NCI-H2171 treated with DMSO at 0.1 percent for 48 hours (cell line): ENCODE data around the gene SPAG6.
A peak's percentile ranks its signal among the peaks of the same experiment; 100 is the strongest.

ENCODE experiments used
- DNase-seq: peaks from one replicate; lab custom pipeline; 2025; lab: John Stamatoyannopoulos, UW

Gene SPAG6

DNA sequence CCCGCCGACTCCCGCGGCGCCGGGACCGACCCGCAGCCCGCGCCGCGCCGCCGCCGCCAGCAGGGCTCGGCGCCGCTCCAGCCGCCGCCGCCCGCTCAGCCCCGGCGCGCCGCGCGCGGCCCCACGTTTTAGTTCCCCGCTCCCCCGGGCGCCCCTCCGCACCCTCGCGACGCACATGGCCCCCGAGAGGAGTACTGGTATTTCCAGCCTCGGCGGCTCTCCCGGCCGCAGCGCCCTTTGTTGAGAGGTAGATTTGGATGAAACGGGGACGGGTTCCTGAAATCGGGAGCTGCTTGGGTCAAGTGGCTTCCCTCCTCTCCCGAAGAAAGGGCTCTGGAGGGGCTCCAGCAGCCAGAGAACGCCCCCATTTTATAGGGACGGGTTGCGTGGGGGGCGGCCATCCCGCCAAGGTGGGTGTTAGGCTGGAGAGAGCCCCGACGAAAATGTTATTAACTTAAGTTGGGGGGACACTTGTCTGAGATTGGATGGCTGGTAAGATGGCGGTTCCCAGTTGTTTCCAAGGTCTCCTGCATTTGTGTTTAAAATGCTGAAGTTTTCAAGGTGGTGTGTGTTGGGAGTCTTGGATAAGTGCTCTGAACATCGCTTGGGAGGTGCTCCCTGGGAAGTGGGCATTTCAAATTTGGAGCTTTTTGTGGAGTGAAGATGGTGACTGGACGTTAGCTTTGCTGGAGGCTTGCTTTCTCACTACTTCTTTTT lies 23.2 kb upstream of the SPAG6 start:
- peak; percentile 5 for DNase-seq

DNA sequence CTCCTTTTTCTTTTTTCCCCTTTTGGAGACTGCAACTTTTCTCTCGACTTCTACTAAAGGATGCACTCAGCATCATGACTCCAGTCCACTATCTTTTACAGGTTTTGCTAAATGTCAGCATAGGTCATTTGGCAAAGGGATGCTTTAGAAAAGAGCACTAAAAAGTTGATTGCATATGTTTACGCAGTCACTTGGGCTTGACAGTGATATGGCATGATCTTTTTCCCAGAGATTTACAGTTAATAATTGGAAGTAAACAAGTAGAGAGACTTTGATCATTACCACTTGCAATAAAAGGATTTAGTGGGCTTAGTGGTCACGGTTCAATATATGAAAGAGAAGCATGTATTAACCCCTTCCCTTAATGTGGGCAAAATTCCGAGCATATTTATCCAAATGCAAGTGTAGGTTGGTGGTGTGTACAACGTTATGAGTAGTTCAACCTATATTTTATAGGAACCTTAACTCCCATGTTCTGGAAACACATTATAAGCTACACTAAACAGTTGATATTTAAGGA lies 22.6 kb upstream of the SPAG6 start:
- no peak for DNase-seq

DNA sequence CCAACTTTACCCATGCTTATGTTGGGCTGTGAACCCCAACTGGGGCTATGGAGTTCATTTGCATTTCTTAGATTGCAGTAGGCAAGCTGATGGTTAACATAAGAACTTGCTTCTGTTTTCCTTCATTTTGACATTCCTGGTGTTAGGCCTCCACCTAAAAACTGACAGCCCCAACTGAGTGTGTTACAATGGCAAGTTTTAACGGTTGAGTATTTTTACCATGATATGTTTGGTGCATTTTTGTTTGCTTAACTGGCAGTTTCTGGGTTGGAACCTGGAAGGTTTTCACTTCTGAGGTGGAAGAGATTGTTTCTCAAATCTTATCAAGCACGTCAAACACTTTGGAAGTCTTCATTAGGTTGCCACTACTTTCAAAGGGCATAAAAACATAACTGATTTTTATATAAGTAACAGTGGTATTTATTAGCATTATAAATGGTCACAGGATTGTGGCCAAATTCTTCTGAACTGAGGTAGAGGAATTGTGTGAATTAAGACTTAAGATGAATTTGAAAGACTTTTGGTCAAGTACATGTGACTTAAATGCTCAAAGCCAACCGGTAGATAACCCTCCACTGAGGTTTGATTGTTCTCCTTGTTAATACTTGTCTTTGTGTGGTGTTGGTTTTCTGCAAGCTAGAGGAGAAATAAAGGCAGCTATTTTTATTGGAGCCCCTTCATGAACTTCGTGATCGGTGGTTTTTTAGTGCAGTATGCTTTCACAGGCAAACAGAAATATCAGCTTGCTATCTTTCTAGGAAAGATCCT lies 21.6 kb upstream of the SPAG6 start:
- no peak for DNase-seq

DNA sequence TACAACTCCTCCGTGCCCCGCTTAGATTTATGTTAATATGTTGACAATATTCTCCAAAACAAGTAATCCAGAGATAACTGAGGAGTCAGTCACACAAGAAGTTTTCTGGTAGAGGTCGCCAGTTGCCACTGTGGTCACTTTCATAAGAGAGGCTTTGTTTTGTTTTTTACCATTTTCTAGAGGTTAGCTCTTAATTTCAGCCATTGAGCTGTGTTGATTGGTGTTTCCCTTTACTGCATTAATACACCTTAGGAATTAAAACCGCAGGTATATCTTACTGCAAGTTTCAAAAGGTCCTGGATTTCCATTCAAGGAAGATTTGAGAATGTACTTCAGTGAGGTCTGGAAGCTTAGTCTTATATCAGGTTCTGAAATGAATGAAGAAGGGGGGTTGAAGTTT lies 20.9 kb upstream of the SPAG6 start:
- DNase-seq: no peak

DNA sequence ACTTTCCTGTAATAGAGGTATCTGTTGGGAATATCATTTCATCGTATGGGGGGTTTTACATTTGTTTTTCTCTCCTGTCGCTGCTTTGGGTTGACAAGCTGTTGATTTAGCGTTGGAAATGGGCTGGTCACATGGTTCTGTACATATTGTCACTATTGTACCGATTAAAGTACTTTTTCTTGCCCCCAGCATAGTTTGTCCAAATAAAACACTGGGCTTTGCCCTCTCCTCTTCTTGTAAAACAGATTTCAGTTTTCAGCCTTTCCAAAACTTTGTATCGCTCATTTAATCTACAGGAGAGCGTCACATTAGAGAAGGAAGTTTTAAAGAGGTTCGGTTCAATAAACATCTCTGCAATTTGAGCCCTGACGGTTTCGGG lies 20.4 kb upstream of the SPAG6 start:
- DNase-seq: no peak

DNA sequence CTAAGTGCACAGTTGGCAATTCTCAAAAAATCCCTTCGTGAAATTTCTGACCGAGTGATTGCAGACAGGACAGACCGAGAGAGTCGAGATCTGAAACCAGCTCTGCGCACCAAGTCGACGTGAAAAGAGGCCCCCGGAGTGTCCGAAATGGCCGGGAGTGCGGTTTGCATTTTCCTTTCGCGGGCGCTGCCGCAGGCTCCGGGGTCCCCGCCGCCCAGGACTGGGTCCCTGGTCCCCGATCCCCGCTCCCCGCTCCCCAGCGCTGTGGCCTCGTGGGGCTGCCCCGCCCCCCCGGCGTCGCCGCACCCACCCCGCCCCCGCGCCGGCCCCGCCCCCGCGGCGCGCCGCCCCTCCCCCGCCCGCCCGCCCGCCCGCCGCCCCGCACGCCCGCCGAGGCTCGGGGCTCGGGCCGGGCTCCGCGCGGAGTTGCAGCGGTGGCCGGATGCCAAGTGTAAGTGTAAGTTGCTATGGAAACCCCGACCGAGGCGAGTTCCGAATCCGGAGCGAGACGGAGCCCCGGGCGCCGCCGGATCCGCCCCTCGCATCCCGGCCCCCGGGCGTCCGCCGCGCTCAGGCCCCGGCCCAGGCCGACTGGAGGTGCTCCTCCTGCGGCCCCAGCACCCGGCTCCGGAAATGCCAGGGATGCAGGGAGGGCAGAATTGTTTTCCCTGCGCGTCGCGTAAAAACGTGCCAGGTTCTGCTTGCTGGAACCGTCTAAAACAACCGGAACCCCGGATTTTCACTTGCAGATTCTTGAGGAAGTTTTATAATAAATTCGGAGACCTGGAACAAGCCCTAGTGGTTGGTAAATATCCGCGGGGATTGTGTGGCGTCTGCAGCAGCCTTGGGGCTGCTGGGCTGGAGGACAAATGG lies 19.8 kb upstream of the SPAG6 start:
- DNase-seq: peak; percentile 10

DNA sequence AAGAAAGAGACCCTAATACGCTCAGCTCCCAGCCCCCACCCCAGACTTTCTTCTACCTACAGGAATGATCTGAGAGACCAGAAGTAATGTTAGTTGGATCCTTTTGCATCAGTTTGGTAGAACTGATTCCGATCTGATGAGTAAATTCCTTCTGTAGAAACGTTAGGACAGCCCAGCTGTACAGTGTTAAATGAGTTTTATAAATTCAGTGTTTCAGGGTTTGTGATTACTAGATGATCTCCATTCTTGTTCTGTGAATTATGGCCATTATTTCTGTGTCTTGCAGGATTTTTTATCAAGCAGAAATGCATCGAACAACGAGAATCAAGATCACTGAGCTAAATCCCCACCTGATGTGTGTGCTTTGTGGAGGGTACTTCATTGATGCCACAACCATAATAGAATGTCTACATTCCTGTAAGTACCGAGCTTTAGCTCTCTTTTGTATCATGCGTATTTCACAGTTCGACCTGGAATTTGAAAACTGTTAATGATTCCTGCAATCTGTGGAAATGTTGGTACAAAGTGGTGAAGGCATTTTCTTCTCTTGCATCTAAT lies 19.1 kb upstream of the SPAG6 start:
- DNase-seq: no peak

DNA sequence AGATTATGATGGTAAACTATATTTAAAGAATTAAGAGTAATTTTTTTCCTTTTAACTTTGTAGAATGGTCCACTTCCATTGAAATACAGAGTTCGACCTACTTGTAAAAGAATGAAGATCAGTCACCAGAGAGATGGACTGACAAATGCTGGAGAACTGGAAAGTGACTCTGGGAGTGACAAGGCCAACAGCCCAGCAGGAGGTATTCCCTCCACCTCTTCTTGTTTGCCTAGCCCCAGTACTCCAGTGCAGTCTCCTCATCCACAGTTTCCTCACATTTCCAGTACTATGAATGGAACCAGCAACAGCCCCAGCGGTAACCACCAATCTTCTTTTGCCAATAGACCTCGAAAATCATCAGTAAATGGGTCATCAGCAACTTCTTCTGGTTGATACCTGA lies 16.1 kb upstream of the SPAG6 start:
- DNase-seq: no peak

DNA sequence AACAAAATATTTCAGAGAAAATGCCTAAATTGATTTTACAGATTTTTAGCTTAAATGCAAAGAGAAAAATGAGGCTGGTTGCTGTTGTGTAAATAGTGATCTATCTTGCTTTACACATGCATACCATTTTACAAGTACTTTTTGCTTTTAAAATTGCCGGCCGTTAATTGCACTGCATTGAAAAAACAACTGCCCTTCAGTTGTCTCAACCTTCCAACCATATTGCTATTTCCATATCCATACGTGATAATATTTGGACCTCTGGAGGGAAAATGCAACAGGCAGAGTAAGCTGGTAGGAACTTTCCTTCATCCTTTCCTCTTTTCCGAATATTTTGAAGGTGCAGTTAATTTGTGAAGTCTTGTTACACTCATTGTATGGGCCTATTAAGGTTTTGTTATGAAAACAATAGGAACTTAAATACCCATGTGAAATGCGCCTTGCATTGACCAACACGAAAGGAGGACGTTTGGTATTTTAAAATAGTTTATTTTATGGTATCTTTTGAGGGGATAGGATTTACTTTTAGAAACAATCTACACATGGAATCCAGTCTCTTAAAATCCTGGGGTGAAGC lies 13.1 kb upstream of the SPAG6 start:
- no peak for DNase-seq

DNA sequence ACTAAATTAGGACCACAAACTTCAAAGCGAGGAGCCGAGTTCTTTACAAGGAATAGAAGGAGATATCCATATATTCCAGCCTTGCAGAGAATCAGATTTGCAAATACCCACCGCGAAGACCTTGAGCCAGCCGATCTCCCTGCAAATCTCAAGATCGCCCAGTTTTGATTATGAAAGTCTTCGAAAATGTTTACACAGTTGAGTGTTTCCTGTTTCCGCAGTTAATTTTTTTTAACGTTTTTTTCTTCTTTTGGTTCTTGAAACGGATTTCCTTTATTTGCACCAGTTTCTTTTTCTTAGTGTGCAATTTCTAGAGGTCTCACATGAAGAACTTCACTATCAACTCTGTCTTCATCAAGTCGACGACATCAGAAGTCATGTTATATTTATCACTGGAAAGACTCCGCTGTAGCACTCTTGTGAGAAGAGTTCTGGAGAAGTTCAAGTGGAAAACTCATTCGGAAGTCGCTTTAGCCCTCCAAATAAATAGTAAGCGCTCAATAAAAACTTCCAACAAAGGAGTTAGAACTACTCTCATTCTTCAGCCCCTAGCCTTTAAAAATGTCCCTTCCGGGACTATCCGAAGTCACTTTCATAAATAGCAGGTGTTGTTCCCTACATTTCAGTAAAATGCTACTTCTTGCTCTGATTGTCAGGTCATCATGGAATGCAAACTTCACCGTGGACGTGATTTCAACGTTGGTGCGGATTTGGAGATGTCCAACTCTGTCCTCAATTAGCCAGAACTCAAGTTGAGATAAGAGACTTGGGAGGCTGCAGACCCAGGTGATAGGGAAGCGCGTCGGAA lies 11.9 kb upstream of the SPAG6 start:
- no peak for DNase-seq

DNA sequence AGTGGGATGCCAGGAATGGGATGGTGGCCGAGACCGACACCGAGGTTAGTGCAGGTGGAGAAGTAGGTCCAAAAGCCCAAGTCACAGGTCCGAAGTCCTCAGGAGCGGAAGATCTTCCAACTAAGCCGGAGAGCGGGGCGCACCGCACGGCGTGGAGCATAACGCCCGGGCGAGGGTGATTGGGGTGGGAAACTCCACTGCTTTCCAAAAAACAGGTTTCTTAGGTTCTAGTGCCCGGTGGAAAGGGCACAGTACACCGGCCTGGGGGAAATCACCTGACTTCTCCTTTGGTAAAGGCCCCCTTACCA lies 11.4 kb upstream of the SPAG6 start:
- no peak for DNase-seq

DNA sequence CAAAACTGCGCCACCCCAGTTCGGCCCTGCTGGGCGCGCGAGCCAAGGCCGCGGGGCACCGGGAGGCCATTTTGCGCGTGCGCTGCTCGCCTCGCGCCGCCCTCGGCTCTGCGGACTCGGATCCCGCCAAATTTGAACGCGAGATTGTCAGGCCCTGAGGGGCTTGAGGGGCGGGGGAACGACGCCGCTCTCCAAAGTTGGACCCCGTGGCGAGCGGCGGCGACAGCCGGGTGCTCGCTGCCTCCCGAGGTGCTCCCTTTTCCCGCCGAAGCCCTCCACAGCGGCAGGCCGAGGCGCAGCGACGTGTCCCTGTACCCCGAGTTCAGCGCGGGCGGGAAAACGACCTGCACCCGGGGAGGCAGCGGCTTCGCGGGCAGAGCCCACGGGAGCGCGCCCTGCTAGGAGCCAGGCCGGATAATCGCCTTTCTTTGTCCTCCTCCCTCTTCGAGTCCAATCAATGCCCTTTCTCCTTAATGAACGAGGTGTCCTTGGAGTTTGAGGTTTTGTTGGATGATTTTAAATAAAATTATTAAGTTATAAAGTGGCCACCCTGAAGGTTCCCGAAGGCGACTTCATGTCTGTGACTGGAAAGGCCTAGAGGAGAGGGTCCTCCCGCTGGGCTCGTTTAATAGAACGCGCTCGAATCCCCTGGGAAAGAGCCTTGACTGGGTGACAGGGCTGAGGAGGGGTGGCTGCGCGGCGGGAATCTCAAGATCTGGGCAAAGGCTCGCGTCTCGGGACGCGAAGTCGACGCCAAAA lies 10.7 kb upstream of the SPAG6 start:
- DNase-seq: no peak

DNA sequence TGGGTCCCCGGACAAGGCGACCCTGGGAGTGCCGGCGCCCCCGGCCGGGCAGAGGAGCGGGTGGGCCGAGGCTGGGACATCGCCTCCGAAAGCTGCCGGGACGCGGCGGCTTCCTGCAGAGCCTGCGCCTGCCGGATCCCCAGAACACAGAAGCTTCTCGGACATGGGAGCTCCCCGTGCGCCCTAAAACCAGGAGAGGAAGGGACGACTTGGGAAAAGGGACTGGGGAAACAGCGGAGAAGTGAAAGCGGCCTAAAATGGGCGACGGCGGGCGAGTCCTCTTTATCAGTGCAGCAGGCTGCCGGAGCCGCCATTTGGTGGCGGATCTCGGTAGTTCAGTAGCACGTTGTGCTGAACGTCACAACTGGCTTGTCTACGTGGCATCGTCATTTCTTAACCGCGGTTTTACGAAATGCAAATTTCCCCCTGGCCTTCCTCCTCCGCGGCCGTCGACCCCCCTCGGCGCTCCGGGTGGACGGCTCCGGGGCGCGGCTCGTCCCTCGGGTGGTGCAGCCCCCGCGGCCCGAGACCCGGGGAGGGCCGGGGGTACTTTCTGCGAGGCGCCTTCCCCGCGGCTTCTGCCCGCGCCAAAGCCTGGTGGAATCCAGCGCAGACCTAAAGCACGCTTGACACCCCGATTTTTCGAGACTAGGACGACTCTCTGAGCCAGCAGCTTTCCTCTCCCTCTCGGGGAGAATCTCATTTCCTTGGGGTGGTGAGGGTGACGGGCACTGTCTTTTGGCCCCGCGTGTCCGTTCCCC lies 9.9 kb upstream of the SPAG6 start:
- DNase-seq: no peak

DNA sequence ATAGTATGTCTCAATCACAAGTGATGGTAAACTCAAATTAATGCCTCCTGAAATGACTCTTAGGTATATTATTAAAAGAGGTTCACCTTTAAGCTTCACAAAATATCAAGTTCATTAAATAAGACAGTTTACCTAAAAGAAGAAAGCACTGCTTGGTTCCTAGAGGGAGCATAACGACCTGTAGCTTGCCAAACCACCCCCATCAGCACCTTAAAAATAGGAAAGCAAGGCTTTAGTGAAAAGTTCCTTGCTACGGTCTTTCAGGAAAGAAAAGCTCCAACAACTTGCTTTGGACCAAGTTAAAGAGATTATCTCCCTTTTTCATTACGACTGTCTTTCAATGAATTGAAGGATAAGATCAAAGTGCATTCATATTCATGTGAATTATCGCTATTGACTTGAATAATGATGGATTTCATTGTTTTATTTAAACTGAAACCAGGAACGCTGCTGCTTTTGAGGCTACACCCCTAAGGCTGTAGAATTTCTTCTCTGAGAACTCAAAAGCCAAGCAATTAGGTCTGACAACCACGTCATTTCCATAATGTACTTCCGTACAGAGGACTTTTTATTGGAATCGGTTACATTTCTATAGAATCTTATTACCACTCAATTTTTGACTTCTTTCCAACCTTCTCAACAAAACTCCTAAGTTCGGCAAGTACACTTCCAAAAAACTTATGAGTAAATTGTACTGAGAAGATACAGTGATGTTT lies 7.0 kb upstream of the SPAG6 start:
- DNase-seq: no peak

DNA sequence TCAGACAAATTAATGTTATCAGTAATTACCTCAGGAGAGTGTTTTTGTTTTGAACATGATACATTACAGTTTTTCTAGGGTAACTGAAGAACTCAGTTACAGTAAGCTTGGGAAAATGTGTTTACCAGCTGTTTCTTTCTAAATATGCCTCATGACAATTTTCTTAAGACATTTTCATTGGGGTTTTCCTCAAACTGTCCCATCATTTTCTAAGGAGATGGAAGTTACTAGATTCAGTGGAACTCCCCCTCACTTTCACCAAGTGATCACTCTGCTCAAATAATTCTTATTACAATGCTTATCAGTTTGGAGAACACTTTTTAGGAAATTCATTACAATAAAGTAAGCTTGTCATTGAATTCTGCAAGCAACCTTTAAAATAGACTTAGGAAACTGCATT lies 6.4 kb upstream of the SPAG6 start:
- no peak for DNase-seq

DNA sequence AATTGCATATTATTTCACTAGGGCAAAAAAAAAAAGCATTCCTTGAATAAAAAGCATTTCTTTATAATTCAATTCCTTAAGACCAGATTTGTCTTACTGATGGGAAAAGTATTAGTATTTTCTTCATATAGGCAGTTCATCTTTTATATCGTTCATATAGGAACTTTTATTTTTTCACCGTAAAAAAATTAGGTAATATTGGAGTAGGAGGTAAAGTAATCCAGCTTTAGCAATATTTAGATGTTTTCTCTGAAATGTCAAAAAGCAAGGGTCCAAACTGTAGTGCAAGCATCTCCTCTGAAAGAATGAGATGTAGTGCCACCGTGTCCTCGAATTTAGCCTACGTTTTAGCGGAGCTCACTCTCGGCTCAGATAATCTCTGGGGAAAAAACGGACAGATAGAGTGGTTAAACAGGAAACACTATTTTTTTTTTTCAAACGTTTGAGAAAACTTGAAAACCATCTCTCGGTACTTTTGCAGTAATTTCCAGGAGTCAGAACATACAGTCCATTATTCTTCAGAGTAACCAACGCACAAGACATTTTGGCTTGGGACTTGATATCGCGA lies 5.5 kb upstream of the SPAG6 start:
- no peak for DNase-seq

DNA sequence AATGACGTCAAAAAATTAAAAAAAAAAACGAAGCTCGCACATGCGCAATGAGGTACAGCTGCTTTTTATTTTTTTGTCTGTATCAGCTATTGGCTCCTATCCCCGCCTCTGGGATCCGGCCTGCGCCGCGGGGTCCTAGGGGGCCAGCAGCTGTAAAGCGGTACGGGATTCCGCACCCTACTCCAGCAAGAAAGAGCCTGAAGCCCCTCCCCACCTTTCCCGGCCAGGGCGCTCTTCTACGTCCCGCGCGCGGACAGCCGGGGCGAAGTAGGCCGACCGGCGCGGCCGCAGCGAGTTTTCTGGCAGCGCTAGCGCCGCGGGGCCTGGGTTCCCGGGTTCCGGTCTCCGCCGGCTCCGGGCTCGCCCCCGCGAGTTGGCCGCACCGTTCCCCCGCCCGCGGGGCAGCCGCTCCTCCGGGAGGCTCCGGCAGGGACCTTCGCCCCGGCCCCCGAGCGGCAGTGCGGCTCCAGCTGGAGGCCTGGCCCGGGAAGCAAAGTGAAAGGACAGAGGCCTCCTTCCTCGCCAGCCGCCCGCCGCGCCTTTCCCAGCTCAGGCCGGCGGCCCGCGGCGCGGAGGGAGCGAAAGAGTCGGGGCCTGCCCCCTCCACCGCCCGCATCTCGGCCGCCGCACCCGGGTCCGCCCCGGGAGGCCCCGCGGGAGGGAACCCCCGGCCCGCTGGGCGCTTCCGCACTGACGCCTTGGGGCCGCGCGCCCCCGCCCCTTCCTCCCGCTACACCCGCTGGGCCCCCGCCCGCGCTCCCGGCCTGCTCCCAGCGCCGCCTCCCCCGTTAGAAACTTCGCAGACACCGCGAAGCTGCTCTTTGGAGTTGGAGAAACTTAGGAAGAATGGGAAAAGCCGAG lies 4.7 kb upstream of the SPAG6 start:
- peak; percentile 75 for DNase-seq
